ENCODE data around the gene SUGCT. TPM values are rescaled to one million over a fixed set of nuclear protein-coding genes. Genes with fewer than 3 reads are reported as not detected.

The SUGCT gene
- total and polyA plus RNA-seq, 9 of the 15 experiments (the other 6 are each of a cell fraction or from before 2014, with no cell fraction given): 0.58 to 2.5 (median 1.4) TPM

DNA sequence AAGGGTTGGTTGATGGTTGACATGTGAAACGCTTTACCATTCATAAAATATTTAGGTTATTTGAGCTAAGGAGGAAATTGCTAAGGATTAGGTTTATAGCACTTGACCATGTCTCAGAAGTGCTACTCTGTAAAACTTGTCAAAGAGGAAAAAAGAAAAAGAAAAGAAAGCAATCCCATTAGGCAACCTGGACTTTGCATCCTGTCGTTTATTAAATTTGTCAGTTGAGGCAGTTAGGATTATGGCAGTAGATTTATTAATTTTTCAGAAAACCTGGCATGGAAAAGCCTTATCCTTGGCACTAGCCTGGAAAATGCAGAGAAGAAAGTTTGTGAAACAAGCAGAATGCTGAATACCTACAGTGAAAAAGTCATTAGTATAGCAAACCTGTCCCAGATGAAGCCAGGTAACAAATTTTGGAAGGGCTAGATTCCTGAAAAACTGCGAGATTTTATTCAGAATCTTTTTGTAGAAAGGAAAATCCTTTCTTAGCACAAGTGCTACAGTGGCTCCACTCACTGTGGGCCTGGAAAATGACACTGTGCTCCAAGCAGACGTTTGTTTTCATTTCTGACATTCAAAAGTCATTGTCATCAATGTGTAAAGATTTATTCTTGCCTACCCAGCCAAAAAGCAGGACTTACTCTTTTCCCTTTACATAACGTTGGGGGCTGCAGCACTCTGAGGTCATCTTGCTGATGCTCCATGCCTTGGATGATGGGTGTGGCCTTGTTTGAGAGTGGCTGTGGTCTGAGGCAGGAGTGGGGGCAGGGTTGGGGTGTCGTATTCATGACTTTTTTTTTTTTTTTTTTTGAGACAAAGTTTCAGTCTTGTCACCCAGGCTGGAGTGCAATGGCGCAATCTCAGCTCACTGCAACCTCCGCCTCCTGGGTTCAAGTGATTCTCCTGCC lies 664.9 kb downstream of the SUGCT start:
- H3K27ac ChIP-seq (ENCODE audit: extremely low read depth, low read depth, low read length): no peak overlapping the region

More for the DNA sequence above, 664.9 kb downstream of the SUGCT start:
- intact Hi-C loops (cut with micrococcal nuclease): no loop called here
- Histone ChIP-seq H3K9ac (ENCODE audit: insufficient read depth in 1 of 2, low read depth in 2 of 2, low read length in 2 of 2) (no peak overlapping the region), H3K4me1 (replicated peaks in 1 of 2; ENCODE audit: control insufficient read depth in 2 of 2, insufficient read depth in 2 of 2, low read length in 2 of 2) (no peaks in the 10 kb centered on the region), H3K27me3 (ENCODE audit: control insufficient read depth in 2 of 2, insufficient read depth in 2 of 2, low read length in 2 of 2) (no peaks in the 10 kb centered on the region), H3K79me2 (ENCODE audit: control insufficient read depth, insufficient read depth, low read length) (no peaks in the 10 kb centered on the region), H3K36me3 (ENCODE audit: control insufficient read depth, insufficient read depth, low read length) (no peaks in the 10 kb centered on the region), H3K4me3 (no peak overlapping the region), H2AFZ (ENCODE audit: low read depth, low read length) (no peak overlapping the region), H3K4me2 (ENCODE audit: insufficient read depth, low read length) (no peak overlapping the region), H3K9me1 (ENCODE audit: control insufficient read depth, insufficient read depth, low read length) (no peaks in the 10 kb centered on the region), H4K20me1 (replicated peaks; ENCODE audit: control insufficient read depth, insufficient read depth, low read length) (no peaks in the 10 kb centered on the region), H3K9me3 (replicated peaks; ENCODE audit: control insufficient read depth, insufficient read depth, low read depth, low read length) (0 out of 2 replicates have a peak, but pooled peaks cover 2% of the 10 kb centered on the region)
- 0% methylated on average over 5 of the region's 8 CpGs for WGBS (ENCODE audit: insufficient coverage, low coverage, missing lambda C conversion rate)
- in situ Hi-C loops (cut with MboI): no loop called here
- POLR2A ChIA-PET: interaction anchor here (0.6 kb wide), 1 partner anchor 915 kb away, joined by 3 read pairs; no protein-coding TSS in a partner anchor
- BruUV-seq (replicated peaks): no TSS peak
- DNase-seq (ENCODE audit: extremely low read depth in 1 of 4, low spot score in 3 of 4) (no peak), ATAC-seq (no peak), FAIRE-seq (no peak)
- CTCF ChIA-PET (ENCODE audit: low intra/inter-chr PET ratio): no interaction called here
- no peak for TF ChIP-seq POLR3G (IDR thresholded peaks at IDR 0.05; ENCODE audit: extremely low read depth, insufficient read length, insufficient replicate concordance)
- no peak for TF ChIP-seq ZNF197 (CRISPR knock-in tag; IDR thresholded peaks at IDR 0.05; ENCODE audit: low read depth)
- no peak for TF ChIP-seq KLF13 (tag; IDR thresholded peaks at IDR 0.05; ENCODE audit: borderline replicate concordance, low read depth)
- TF ChIP-seq, protein P1, sequence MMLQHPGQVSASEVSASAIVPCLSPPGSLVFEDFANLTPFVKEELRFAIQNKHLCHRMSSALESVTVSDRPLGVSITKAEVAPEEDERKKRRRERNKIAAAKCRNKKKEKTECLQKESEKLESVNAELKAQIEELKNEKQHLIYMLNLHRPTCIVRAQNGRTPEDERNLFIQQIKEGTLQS (IDR thresholded peaks at IDR 0.05): no peak
- TF ChIP-seq, protein P1 (CRISPR knock-in tag; conservative IDR thresholded peaks at IDR 0.05): no peak
- no peak for TF ChIP-seq KDM2B (CRISPR knock-in tag; IDR thresholded peaks at IDR 0.05)
- TF ChIP-seq GATAD2B (IDR thresholded peaks at IDR 0.05; ENCODE audit: borderline replicate concordance): no peak
- TF ChIP-seq RFX1 (IDR thresholded peaks at IDR 0.05): no peak
- TF ChIP-seq ZNF408 (CRISPR knock-in tag; IDR thresholded peaks at IDR 0.05; ENCODE audit: low read depth): no peak
- TF ChIP-seq, protein P2, sequence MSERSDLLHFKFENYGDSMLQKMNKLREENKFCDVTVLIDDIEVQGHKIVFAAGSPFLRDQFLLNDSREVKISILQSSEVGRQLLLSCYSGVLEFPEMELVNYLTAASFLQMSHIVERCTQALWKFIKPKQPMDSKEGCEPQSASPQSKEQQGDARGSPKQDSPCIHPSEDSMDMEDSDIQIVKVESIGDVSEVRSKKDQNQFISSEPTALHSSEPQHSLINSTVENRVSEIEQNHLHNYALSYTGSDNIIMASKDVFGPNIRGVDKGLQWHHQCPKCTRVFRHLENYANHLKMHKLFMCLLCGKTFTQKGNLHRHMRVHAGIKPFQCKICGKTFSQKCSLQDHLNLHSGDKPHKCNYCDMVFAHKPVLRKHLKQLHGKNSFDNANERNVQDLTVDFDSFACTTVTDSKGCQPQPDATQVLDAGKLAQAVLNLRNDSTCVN (CRISPR knock-in tag; IDR thresholded peaks at IDR 0.05): no peak
- TF ChIP-seq, protein P3, sequence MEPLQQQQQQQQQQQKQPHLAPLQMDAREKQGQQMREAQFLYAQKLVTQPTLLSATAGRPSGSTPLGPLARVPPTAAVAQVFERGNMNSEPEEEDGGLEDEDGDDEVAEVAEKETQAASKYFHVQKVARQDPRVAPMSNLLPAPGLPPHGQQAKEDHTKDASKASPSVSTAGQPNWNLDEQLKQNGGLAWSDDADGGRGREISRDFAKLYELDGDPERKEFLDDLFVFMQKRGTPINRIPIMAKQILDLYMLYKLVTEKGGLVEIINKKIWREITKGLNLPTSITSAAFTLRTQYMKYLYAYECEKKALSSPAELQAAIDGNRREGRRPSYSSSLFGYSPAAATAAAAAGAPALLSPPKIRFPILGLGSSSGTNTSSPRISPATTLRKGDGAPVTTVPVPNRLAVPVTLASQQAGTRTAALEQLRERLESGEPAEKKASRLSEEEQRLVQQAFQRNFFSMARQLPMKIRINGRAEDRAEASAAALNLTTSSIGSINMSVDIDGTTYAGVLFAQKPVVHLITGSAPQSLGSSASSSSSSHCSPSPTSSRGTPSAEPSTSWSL (CRISPR knock-in tag; IDR thresholded peaks at IDR 0.05; ENCODE audit: borderline replicate concordance): no peak

All from K562 (cell line).